Measurements from ENCODE around the gene RUNX1.

GRCh38 chr21:35020902-35021301 is 28.2 kb downstream of the RUNX1 start:
- TF ChIP-seq, protein P1, sequence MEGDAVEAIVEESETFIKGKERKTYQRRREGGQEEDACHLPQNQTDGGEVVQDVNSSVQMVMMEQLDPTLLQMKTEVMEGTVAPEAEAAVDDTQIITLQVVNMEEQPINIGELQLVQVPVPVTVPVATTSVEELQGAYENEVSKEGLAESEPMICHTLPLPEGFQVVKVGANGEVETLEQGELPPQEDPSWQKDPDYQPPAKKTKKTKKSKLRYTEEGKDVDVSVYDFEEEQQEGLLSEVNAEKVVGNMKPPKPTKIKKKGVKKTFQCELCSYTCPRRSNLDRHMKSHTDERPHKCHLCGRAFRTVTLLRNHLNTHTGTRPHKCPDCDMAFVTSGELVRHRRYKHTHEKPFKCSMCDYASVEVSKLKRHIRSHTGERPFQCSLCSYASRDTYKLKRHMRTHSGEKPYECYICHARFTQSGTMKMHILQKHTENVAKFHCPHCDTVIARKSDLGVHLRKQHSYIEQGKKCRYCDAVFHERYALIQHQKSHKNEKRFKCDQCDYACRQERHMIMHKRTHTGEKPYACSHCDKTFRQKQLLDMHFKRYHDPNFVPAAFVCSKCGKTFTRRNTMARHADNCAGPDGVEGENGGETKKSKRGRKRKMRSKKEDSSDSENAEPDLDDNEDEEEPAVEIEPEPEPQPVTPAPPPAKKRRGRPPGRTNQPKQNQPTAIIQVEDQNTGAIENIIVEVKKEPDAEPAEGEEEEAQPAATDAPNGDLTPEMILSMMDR (IDR thresholded peaks at IDR 0.05) = no peak
- no peak for TF ChIP-seq ZFX (IDR thresholded peaks at IDR 0.05; ENCODE audit: borderline replicate concordance)

All from 22Rv1 (cell line).